ENCODE data around the gene GDF10.

DNA sequence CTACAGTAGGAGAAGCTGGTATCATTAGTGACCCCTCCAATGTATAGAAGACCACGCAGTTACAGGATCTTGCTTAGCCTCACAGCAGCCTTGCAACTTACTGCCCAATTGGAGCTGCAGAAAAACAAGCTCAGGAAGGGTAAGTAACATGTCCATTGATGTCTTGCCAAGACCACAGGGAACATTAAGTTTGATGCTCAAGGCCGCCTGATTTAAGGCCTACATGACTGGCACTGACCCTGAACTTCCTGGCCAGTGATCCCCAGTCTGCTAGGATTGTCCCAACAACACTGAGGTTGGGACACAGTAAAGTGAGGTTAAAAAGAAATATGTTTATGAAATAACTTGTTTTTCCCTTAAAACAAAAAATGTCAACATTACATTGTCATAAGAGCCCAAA is 15.4 kb downstream of the GDF10 start:
- no peak for TF ChIP-seq MBD4 (IDR thresholded peaks at IDR 0.05; ENCODE audit: borderline replicate concordance, low read length)
- TF ChIP-seq ZNF749 (CRISPR knock-in tag; IDR thresholded peaks at IDR 0.05; ENCODE audit: borderline replicate concordance): no peak
- TF ChIP-seq PHF20 (CRISPR knock-in tag; IDR thresholded peaks at IDR 0.05): no peak
- TF ChIP-seq, protein P1, sequence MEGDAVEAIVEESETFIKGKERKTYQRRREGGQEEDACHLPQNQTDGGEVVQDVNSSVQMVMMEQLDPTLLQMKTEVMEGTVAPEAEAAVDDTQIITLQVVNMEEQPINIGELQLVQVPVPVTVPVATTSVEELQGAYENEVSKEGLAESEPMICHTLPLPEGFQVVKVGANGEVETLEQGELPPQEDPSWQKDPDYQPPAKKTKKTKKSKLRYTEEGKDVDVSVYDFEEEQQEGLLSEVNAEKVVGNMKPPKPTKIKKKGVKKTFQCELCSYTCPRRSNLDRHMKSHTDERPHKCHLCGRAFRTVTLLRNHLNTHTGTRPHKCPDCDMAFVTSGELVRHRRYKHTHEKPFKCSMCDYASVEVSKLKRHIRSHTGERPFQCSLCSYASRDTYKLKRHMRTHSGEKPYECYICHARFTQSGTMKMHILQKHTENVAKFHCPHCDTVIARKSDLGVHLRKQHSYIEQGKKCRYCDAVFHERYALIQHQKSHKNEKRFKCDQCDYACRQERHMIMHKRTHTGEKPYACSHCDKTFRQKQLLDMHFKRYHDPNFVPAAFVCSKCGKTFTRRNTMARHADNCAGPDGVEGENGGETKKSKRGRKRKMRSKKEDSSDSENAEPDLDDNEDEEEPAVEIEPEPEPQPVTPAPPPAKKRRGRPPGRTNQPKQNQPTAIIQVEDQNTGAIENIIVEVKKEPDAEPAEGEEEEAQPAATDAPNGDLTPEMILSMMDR (CRISPR knock-in tag; IDR thresholded peaks at IDR 0.05): no peak
- no peak for TF ChIP-seq FOXJ3 (CRISPR knock-in tag; IDR thresholded peaks at IDR 0.05; ENCODE audit: borderline replicate concordance)
- TF ChIP-seq ZNF329 (CRISPR knock-in tag; IDR thresholded peaks at IDR 0.05; ENCODE audit: low read depth): no peak
- no peak for TF ChIP-seq POLR2A (IDR thresholded peaks at IDR 0.05; ENCODE audit: insufficient read depth in 1 of 2, low read depth in 2 of 2, low read length in 2 of 2)

Data from HepG2 (cell line).